Caco-2 (cell line): ENCODE measurements around the gene FHIT. TPM values are rescaled to one million over a fixed set of nuclear protein-coding genes. Genes with fewer than 3 reads are reported as not detected.

Experiments used
- BruUV-seq: library from RNA; stranded (reverse); fragments of 400-500 nt; replicated peaks from 2 replicates; lab custom pipeline; 2021; lab: Mats Ljungman, UMichigan
- CTCF ChIA-PET: fragments of 300-600 bp; sonication (Branson Sonifier 250); formaldehyde crosslinking; loops from one replicate; lab custom pipeline; 2022; ENCODE audit warnings: antibody characterized with exemption; lab: Charles Lee
- POLR2A ChIA-PET: fragments of 300-600 bp; sonication (Branson Sonifier 250); formaldehyde crosslinking; loops from one replicate; lab custom pipeline; 2022; ENCODE audit warnings: antibody characterized with exemption; lab: Charles Lee
- DNase-seq, 2 experiments: peaks; one replicate each; pipeline versions ENCODE4 v3.0.0 to v3.0.0-alpha.2; 2020 to 2022
- H3K27me3 ChIP-seq: replicated peaks from 2 replicates; pipeline ENCODE4 v1.6.0; 2011; ENCODE audit warnings: low read length; ENCODE audit not compliant: control insufficient read depth, insufficient read depth
- H3K36me3 ChIP-seq: 2 replicates; pipeline ENCODE4 v1.5.1; 2011; ENCODE audit warnings: low read length; ENCODE audit not compliant: control insufficient read depth, insufficient read depth
- H3K4me1 ChIP-seq: fragments of 250-450 bp; sonication (Bioruptor Pico); 2 replicates; pipeline ENCODE4 v1.5.1; 2020; ENCODE audit warnings: mild to moderate bottlenecking
- H3K4me3 ChIP-seq: 2 replicates; pipeline ENCODE4 v1.5.1; 2011; ENCODE audit warnings: low read depth, mild to moderate bottlenecking, control low read depth, low read length
- H3K9me3 ChIP-seq: fragments of 250-450 bp; sonication (Bioruptor Pico); 2 replicates; pipeline ENCODE4 v1.5.1; 2020; ENCODE audit warnings: mild to moderate bottlenecking, moderate library complexity
- H3K27ac Mint-ChIP-seq: one replicate; pipeline ENCODE4 v1.8.0; 2022; ENCODE audit warnings: mixed read lengths; ENCODE audit not compliant: unreplicated experiment
- H3K27me3 Mint-ChIP-seq: one replicate; pipeline ENCODE4 v1.8.0; 2022; ENCODE audit warnings: mixed read lengths; ENCODE audit not compliant: insufficient read depth, unreplicated experiment
- H3K36me3 Mint-ChIP-seq: one replicate; pipeline ENCODE4 v1.8.0; 2022; ENCODE audit warnings: mild to moderate bottlenecking, mixed read lengths; ENCODE audit not compliant: insufficient read depth, unreplicated experiment
- H3K4me1 Mint-ChIP-seq: one replicate; pipeline ENCODE4 v1.8.0; 2022; ENCODE audit warnings: low read depth, mixed read lengths; ENCODE audit not compliant: unreplicated experiment
- H3K4me3 Mint-ChIP-seq: one replicate; pipeline ENCODE4 v1.8.0; 2022; ENCODE audit warnings: mild to moderate bottlenecking, moderate library complexity, mixed read lengths; ENCODE audit not compliant: unreplicated experiment
- H3K9me3 Mint-ChIP-seq: one replicate; pipeline ENCODE4 v1.8.0; 2022; ENCODE audit warnings: mixed read lengths; ENCODE audit not compliant: unreplicated experiment
- CTCF ChIP-seq, 2 experiments: fragments of 200-600 bp in 1 of 2; IDR thresholded peaks; 1 replicate in 1 of 2; 2 replicates in 1 of 2; pipeline versions ENCODE4 v1.5.1 to v1.8.0; 2011 to 2022; ENCODE audit warnings: antibody characterized with exemption in 1 of 2, control low read depth in 1 of 2, inconsistent platforms in 1 of 2, low read depth in 1 of 2, low read length in 1 of 2, mild to moderate bottlenecking in 1 of 2, moderate library complexity in 1 of 2; ENCODE audit not compliant: insufficient read depth in 1 of 2, severe bottlenecking in 1 of 2, unreplicated experiment in 1 of 2
- intact Hi-C: fragments of 100-400 bp; cut with micrococcal nuclease; formaldehyde crosslinking; loops from one replicate; pipeline ENCODE4 v1.10.0; 2022; ENCODE audit not compliant: unreplicated experiment
- total RNA-seq: library from RNA; stranded (reverse); gene quantifications from 2 replicates; pipeline ENCODE4 v1.2.3, GENCODE V29; 2022

The FHIT gene
- total RNA-seq, 1 experiment from 2014 or later, result 8.3 TPM

- Histone ChIP-seq H3K27me3 (no peaks in the 10 kb centered on the region), H3K4me3 (no peak overlapping the region), H3K36me3 (no peaks in the 10 kb centered on the region), H3K4me1 (no peaks in the 10 kb centered on the region), H3K9me3 (no peaks in the 10 kb centered on the region)
- no peaks in the 10 kb centered on the region for H3K27me3 Mint-ChIP-seq
- no peaks in the 10 kb centered on the region for H3K4me1 Mint-ChIP-seq
- no peak for TF ChIP-seq CTCF (IDR thresholded peaks at IDR 0.05; ENCODE audit: insufficient read depth in 1 of 2, low read depth in 1 of 2, low read length in 1 of 2, severe bottlenecking in 1 of 2, unreplicated experiment in 1 of 2)
- CTCF ChIA-PET, result no interaction called here
- POLR2A ChIA-PET, result interaction anchor here (0.6 kb wide), 1 partner anchor 14 kb away, joined by 4 read pairs; no protein-coding TSS in a partner anchor
- H3K9me3 Mint-ChIP-seq, result no peaks in the 10 kb centered on the region
- no TSS peak for BruUV-seq
- no peak overlapping the region for H3K4me3 Mint-ChIP-seq
- H3K27ac Mint-ChIP-seq, result no peak overlapping the region
- DNase-seq, result no peak
- H3K36me3 Mint-ChIP-seq, result no peaks in the 10 kb centered on the region
- intact Hi-C loops, result no loop called here
Observed at GRCh38 chr3:61092870-61093269, 158.4 kb downstream of the FHIT start.

GRCh38 chr3:61090389-61091169 lies 160.7 kb downstream of the FHIT start:
- Mint-ChIP-seq H3K4me1 (no peaks in the 10 kb centered on the region), H3K36me3 (no peaks in the 10 kb centered on the region), H3K9me3 (no peaks in the 10 kb centered on the region), H3K27ac (no peak overlapping the region), H3K4me3 (no peak overlapping the region), H3K27me3 (no peaks in the 10 kb centered on the region)
- H3K4me1 ChIP-seq, result no peaks in the 10 kb centered on the region
- TF ChIP-seq CTCF (IDR thresholded peaks at IDR 0.05; ENCODE audit: insufficient read depth in 1 of 2, low read depth in 1 of 2, low read length in 1 of 2, severe bottlenecking in 1 of 2, unreplicated experiment in 1 of 2), result no peak
- no peaks in the 10 kb centered on the region for H3K36me3 ChIP-seq
- BruUV-seq, result no TSS peak
- POLR2A ChIA-PET, result no interaction called here
- H3K9me3 ChIP-seq, result no peaks in the 10 kb centered on the region
- CTCF ChIA-PET, result no interaction called here
- intact Hi-C loops, result no loop called here
- no peak for DNase-seq
- H3K4me3 ChIP-seq, result no peak overlapping the region
- no peaks in the 10 kb centered on the region for H3K27me3 ChIP-seq

GRCh38 chr3:61087465-61087864 lies 163.8 kb downstream of the FHIT start:
- Histone ChIP-seq H3K4me3 (no peak overlapping the region), H3K9me3 (no peaks in the 10 kb centered on the region), H3K36me3 (no peaks in the 10 kb centered on the region), H3K4me1 (no peaks in the 10 kb centered on the region), H3K27me3 (no peaks in the 10 kb centered on the region)
- no peak for TF ChIP-seq CTCF (IDR thresholded peaks at IDR 0.05; ENCODE audit: insufficient read depth in 1 of 2, low read depth in 1 of 2, low read length in 1 of 2, severe bottlenecking in 1 of 2, unreplicated experiment in 1 of 2)
- ChIA-PET POLR2A (no interaction called here), CTCF (no interaction called here)
- Mint-ChIP-seq H3K36me3 (no peaks in the 10 kb centered on the region), H3K9me3 (no peaks in the 10 kb centered on the region), H3K4me3 (no peak overlapping the region), H3K4me1 (no peaks in the 10 kb centered on the region), H3K27me3 (no peaks in the 10 kb centered on the region), H3K27ac (no peak overlapping the region)
- BruUV-seq, result no TSS peak
- no peak for DNase-seq
- intact Hi-C loops, result no loop called here
